ENCODE measurements around the gene EDRF1. TPM values are rescaled to one million over a fixed set of nuclear protein-coding genes. Genes with fewer than 3 reads are reported as not detected.
A peak's percentile ranks its signal among the peaks of the same experiment; 100 is the strongest.

Gene EDRF1
- total RNA-seq, 1 experiment from 2014 or later = 49.2 TPM

DNA sequence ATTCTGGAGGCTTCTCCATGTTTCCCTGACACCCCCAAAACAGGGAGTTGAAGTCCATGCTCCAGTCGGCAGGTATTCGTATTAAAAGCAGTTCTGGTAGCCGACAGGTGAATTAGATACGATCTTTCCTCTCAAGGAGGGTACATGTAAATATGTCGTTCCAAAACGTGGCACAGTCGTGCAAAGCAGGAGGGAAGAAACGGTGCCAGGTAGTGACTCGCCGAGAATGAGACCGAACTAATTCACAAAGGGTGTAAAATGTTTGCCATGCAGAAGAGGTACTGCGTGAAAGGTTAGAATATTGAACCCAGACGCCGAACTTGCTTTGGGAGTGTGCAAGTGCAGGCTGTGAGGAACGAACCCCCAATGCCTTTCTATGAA, 483 bp downstream of the EDRF1 start:
- RAD21 ChIA-PET (ENCODE audit: low non-redundant PET in 1 of 2, low total read pairs in 2 of 2, uncharacterized antibody in 2 of 2, unreplicated experiment in 2 of 2) = no interaction called here
- H3K27me3 ChIP-seq (ENCODE audit: insufficient read depth, low read length) = no peaks in the 10 kb centered on the region
- peak overlapping the region; percentile 85 for H3K9ac ChIP-seq (ENCODE audit: low read length)
- POLR2A ChIA-PET = interaction anchor here (0.9 to 1.3 kb wide), 5 partner anchors 9 to 58 kb away, joined by 4 to 9 read pairs (median 4); no protein-coding TSS in a partner anchor
- no peaks in the 10 kb centered on the region for H4K20me1 ChIP-seq (ENCODE audit: insufficient read depth)
- intact Hi-C loops (cut with micrococcal nuclease) = no loop called here
- peaks cover 12 to 20% of the 10 kb centered on the region in 2 experiments for H3K4me1 ChIP-seq (ENCODE audit: control insufficient read depth in 1 of 2, insufficient read depth in 2 of 2, low read length in 2 of 2)
- no peak for DNase-seq (ENCODE audit: low read depth, low spot score)
- CTCF ChIA-PET = no interaction called here
- TSS peak; percentile 46 for BruUV-seq (replicated peaks)
- no peak for ATAC-seq
- H3K79me2 ChIP-seq (ENCODE audit: insufficient read depth, low read length) = peaks cover 44% of the 10 kb centered on the region
- H3K4me3 ChIP-seq (replicated peaks in 1 of 2; ENCODE audit: low read depth in 1 of 2, low read length in 2 of 2) = peak overlapping the region; percentile 87 to 99
- TF ChIP-seq REST (IDR thresholded peaks at IDR 0.05; ENCODE audit: low read depth) = no peak
- peak; percentile 36; the same call in 1 of the 2 replicates for TF ChIP-seq ZFX (IDR thresholded peaks at IDR 0.05)
- no peaks in the 10 kb centered on the region for H3K9me3 ChIP-seq (ENCODE audit: control insufficient read depth in 1 of 2, insufficient read depth in 1 of 2, low read depth in 1 of 2, low read length in 2 of 2)
- peak overlapping the region; percentile 78 for H3K27ac ChIP-seq (ENCODE audit: low read depth, low read length)
- no peaks in the 10 kb centered on the region for H3K9me2 ChIP-seq (ENCODE audit: insufficient read depth)
- peaks cover 37 to 39% of the 10 kb centered on the region in 2 experiments for H3K36me3 ChIP-seq (ENCODE audit: control insufficient read depth in 1 of 2, insufficient read depth in 2 of 2, low read length in 2 of 2)
- H2AFZ ChIP-seq (ENCODE audit: low read depth, low read length, poor library complexity, severe bottlenecking) = no peak overlapping the region
- H3K4me2 ChIP-seq (ENCODE audit: low read length) = peak overlapping the region; percentile 86

- ChIA-PET POLR2A (no interaction called here), RAD21 (ENCODE audit: low non-redundant PET in 1 of 2, low total read pairs in 2 of 2, uncharacterized antibody in 2 of 2, unreplicated experiment in 2 of 2) (no interaction called here), CTCF (no interaction called here)
- Histone ChIP-seq H2AFZ (ENCODE audit: low read depth, low read length, poor library complexity, severe bottlenecking) (no peak overlapping the region), H3K79me2 (ENCODE audit: insufficient read depth, low read length) (peaks cover 44% of the 10 kb centered on the region), H3K9ac (ENCODE audit: low read length) (peak overlapping the region; percentile 85), H3K27ac (ENCODE audit: low read depth, low read length) (no peak overlapping the region), H3K4me1 (ENCODE audit: control insufficient read depth in 1 of 2, insufficient read depth in 2 of 2, low read length in 2 of 2) (peaks cover 12 to 20% of the 10 kb centered on the region in 2 experiments), H4K20me1 (ENCODE audit: insufficient read depth) (no peaks in the 10 kb centered on the region; the same call in 1 of the 2 replicates), H3K9me2 (ENCODE audit: insufficient read depth) (no peaks in the 10 kb centered on the region), H3K9me3 (ENCODE audit: control insufficient read depth in 1 of 2, insufficient read depth in 1 of 2, low read depth in 1 of 2, low read length in 2 of 2) (no peaks in the 10 kb centered on the region), H3K36me3 (ENCODE audit: control insufficient read depth in 1 of 2, insufficient read depth in 2 of 2, low read length in 2 of 2) (peaks cover 48% of the 10 kb centered on the region in 2 experiments), H3K27me3 (ENCODE audit: insufficient read depth, low read length) (no peaks in the 10 kb centered on the region), H3K4me3 (replicated peaks in 1 of 2; ENCODE audit: low read depth in 1 of 2, low read length in 2 of 2) (peak overlapping the region; percentile 87 to 99), H3K4me2 (ENCODE audit: low read length) (peak overlapping the region; percentile 86)
- BruUV-seq (replicated peaks) = no TSS peak
- ATAC-seq (no peak), DNase-seq (ENCODE audit: low read depth, low spot score) (no peak)
- TF ChIP-seq ZNF274 (IDR thresholded peaks at IDR 0.05; ENCODE audit: low read depth, low read length) = no peak
- TF ChIP-seq, protein P1, sequence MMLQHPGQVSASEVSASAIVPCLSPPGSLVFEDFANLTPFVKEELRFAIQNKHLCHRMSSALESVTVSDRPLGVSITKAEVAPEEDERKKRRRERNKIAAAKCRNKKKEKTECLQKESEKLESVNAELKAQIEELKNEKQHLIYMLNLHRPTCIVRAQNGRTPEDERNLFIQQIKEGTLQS (IDR thresholded peaks at IDR 0.05) = no peak
- no peak for TF ChIP-seq EZH2phosphoT487 (IDR thresholded peaks at IDR 0.05; ENCODE audit: borderline replicate concordance)
- TF ChIP-seq ELF1 (IDR thresholded peaks at IDR 0.05; ENCODE audit: borderline replicate concordance, low read depth) = no peak
- TF ChIP-seq SRF (IDR thresholded peaks at IDR 0.05; ENCODE audit: low read depth) = no peak
- TF ChIP-seq TCF7L2 (IDR thresholded peaks at IDR 0.05; ENCODE audit: borderline replicate concordance, extremely low read depth, insufficient read depth, insufficient read length) = no peak
- no peak for TF ChIP-seq MAX (IDR thresholded peaks at IDR 0.05)
- TF ChIP-seq CBX3 (IDR thresholded peaks at IDR 0.05; ENCODE audit: low read depth) = no peak
- no peak for TF ChIP-seq ZFX (IDR thresholded peaks at IDR 0.05)
- TF ChIP-seq EZH2 (IDR thresholded peaks at IDR 0.05) = no peak
- no peak for TF ChIP-seq POLR2AphosphoS5 (IDR thresholded peaks at IDR 0.05; ENCODE audit: low read depth, low read length)
- TF ChIP-seq JUND (IDR thresholded peaks at IDR 0.05) = no peak
- TF ChIP-seq CTCF (IDR thresholded peaks at IDR 0.05 in 2 of 3, conservative IDR thresholded peaks at IDR 0.05 in 1 of 3; ENCODE audit: borderline replicate concordance in 1 of 3, insufficient read depth in 1 of 3, low read depth in 2 of 3, low read length in 2 of 3) = no peak
- intact Hi-C loops (cut with micrococcal nuclease) = no loop called here
Observed at GRCh38 chr10:125721035-125721434, 1.5 kb downstream of the EDRF1 start.
